Stimulated activated naive CD4-positive, alpha-beta T cell (primary cell): Measurements from ENCODE around the gene MBP.

ENCODE experiments used
- DNase-seq, 6 experiments: peaks; one replicate each; lab custom pipeline; 2025; lab: John Stamatoyannopoulos, UW

The MBP gene

GRCh38 chr18:77151033-77151771 lies 18.6 kb upstream of the MBP start:
- no peak for DNase-seq

GRCh38 chr18:77150588-77150987 lies 18.0 kb upstream of the MBP start:
- DNase-seq = no peak

GRCh38 chr18:77148289-77148688 lies 15.7 kb upstream of the MBP start:
- DNase-seq = no peak

GRCh38 chr18:77147418-77147852 lies 14.9 kb upstream of the MBP start:
- DNase-seq = no peak

- DNase-seq = no peak
Observed at GRCh38 chr18:77146249-77147080, 13.9 kb upstream of the MBP start.

- no peak for DNase-seq
Observed at GRCh38 chr18:77145364-77145901, 12.8 kb upstream of the MBP start.

- no peak for DNase-seq
Observed at GRCh38 chr18:77144451-77145118, 12.0 kb upstream of the MBP start.

GRCh38 chr18:77144046-77144445 lies 11.5 kb upstream of the MBP start:
- DNase-seq = no peak

- no peak for DNase-seq
Observed at GRCh38 chr18:77143196-77143595, 10.6 kb upstream of the MBP start.

- DNase-seq = no peak
Observed at GRCh38 chr18:77141401-77142118, 9.0 kb upstream of the MBP start.

GRCh38 chr18:77140439-77141109 lies 8.0 kb upstream of the MBP start:
- DNase-seq = peak in 5 of 6 experiments; percentile 33 to 67 (median 61)

- no peak for DNase-seq
Observed at GRCh38 chr18:77140030-77140429, 7.4 kb upstream of the MBP start.

- DNase-seq = no peak
Observed at GRCh38 chr18:77139619-77140018, 7.0 kb upstream of the MBP start.

- no peak for DNase-seq
Observed at GRCh38 chr18:77138270-77138669, 5.7 kb upstream of the MBP start.

- no peak for DNase-seq
Observed at GRCh38 chr18:77137851-77138250, 5.3 kb upstream of the MBP start.

GRCh38 chr18:77136871-77137665 lies 4.5 kb upstream of the MBP start:
- no peak for DNase-seq

- DNase-seq = no peak
Observed at GRCh38 chr18:77136076-77136718, 3.6 kb upstream of the MBP start.

- no peak for DNase-seq
Observed at GRCh38 chr18:77135339-77136075, 2.9 kb upstream of the MBP start.

GRCh38 chr18:77134611-77135010 lies 2.0 kb upstream of the MBP start:
- no peak for DNase-seq
